Thoracic aorta (tissue), 2 donors: ENCODE data around the gene WDR20. TPM values are rescaled to one million over a fixed set of nuclear protein-coding genes. Genes with fewer than 3 reads are reported as not detected.

ENCODE experiments used
- ATAC-seq: fragments of 150-250 bp; one replicate; pipeline ENCODE4 v1.8.0; 2017; ENCODE audit warnings: low read depth; ENCODE audit not compliant: insufficient number of reproducible peaks, low FRiP score
- DNase-seq: peaks from one replicate; pipeline ENCODE4 v3.0.0-alpha.2; 2020; ENCODE audit warnings: low spot score
- H3K27ac ChIP-seq, 2 donors: fragments of 200-600 bp; sonication (generic); 1 replicate in 1 of 2; 2 replicates in 1 of 2; pipeline ENCODE4 v1.5.1; 2016; ENCODE audit warnings: mild to moderate bottlenecking in 2 of 2, moderate library complexity in 2 of 2
- H3K27me3 ChIP-seq: fragments of 200-600 bp; sonication (generic); replicated peaks from 2 replicates; pipeline ENCODE4 v1.6.0; 2016; ENCODE audit warnings: mild to moderate bottlenecking; ENCODE audit not compliant: insufficient read depth
- H3K36me3 ChIP-seq: fragments of 200-600 bp; sonication (generic); one replicate; pipeline ENCODE4 v1.5.1; 2016
- H3K4me1 ChIP-seq, 2 donors: fragments of 200-600 bp; sonication (generic); 1 replicate in 1 of 2; 2 replicates in 1 of 2; pipeline versions ENCODE4 v1.5.1 to v1.6.0; 2016; ENCODE audit warnings: low read depth in 2 of 2, mild to moderate bottlenecking in 1 of 2; ENCODE audit not compliant: control insufficient read depth in 1 of 2
- H3K4me3 ChIP-seq: fragments of 200-600 bp; sonication (generic); 2 replicates; pipeline ENCODE4 v1.5.1; 2016; ENCODE audit warnings: mild to moderate bottlenecking
- H3K9me3 ChIP-seq: fragments of 200-600 bp; sonication (generic); 2 replicates; pipeline ENCODE4 v1.5.1; 2016
- CTCF ChIP-seq: fragments of 200-600 bp; sonication (generic); IDR thresholded peaks from one replicate; pipeline ENCODE4 v1.5.1; 2019; ENCODE audit warnings: antibody characterized with exemption
- total RNA-seq, 2 donors: library from RNA; depleted of rRNA; stranded (reverse); fragments of >200 nt; gene quantifications; one replicate each; pipeline versions ENCODE4 v1.1.0 to v1.2.3, GENCODE V29; 2016

The WDR20 gene
- total RNA-seq, 2 donors from 2014 or later = 11.0 to 30.0 TPM

GRCh38 chr14:102154121-102154520, 14.4 kb downstream of the WDR20 start:
- H3K27ac ChIP-seq = no peak overlapping the region
- no peaks in the 10 kb centered on the region for H3K27me3 ChIP-seq
- ATAC-seq (no peak), DNase-seq (no peak)
- H3K4me3 ChIP-seq = no peak overlapping the region
- H3K9me3 ChIP-seq = no peaks in the 10 kb centered on the region
- no peak for TF ChIP-seq CTCF
- peaks cover 0 to 9% of the 10 kb centered on the region in 2 donors for H3K4me1 ChIP-seq
- H3K36me3 ChIP-seq = no peaks in the 10 kb centered on the region

- no peak for DNase-seq
- H3K27ac ChIP-seq = no peak overlapping the region
- H3K9me3 ChIP-seq = no peaks in the 10 kb centered on the region
- no peaks in the 10 kb centered on the region for H3K27me3 ChIP-seq
- no peak overlapping the region for H3K4me3 ChIP-seq
- ATAC-seq = no peak
- H3K36me3 ChIP-seq = no peaks in the 10 kb centered on the region
- H3K4me1 ChIP-seq = peaks cover 0 to 9% of the 10 kb centered on the region in 2 donors
- no peak for TF ChIP-seq CTCF
Observed at GRCh38 chr14:102154821-102155549, 15.3 kb downstream of the WDR20 start.

GRCh38 chr14:102157346-102157745, 17.6 kb downstream of the WDR20 start:
- no peak overlapping the region for H3K4me3 ChIP-seq
- H3K27me3 ChIP-seq = no peaks in the 10 kb centered on the region
- DNase-seq (no peak), ATAC-seq (no peak)
- H3K4me1 ChIP-seq = peaks cover 0 to 9% of the 10 kb centered on the region in 2 donors
- no peaks in the 10 kb centered on the region for H3K36me3 ChIP-seq
- no peak overlapping the region for H3K27ac ChIP-seq
- TF ChIP-seq CTCF = no peak
- no peaks in the 10 kb centered on the region for H3K9me3 ChIP-seq

GRCh38 chr14:102158797-102159196, 19.1 kb downstream of the WDR20 start:
- no peaks in the 10 kb centered on the region for H3K36me3 ChIP-seq
- H3K9me3 ChIP-seq = no peaks in the 10 kb centered on the region
- no peak for TF ChIP-seq CTCF
- H3K4me1 ChIP-seq = peaks cover 0 to 9% of the 10 kb centered on the region in 2 donors
- DNase-seq = no peak
- no peak for ATAC-seq
- H3K4me3 ChIP-seq = no peak overlapping the region
- H3K27ac ChIP-seq = no peak overlapping the region
- H3K27me3 ChIP-seq = no peaks in the 10 kb centered on the region

GRCh38 chr14:102159841-102160240, 20.1 kb downstream of the WDR20 start:
- ATAC-seq (no peak), DNase-seq (no peak)
- Histone ChIP-seq H3K9me3 (no peaks in the 10 kb centered on the region), H3K4me3 (no peak overlapping the region), H3K27me3 (no peaks in the 10 kb centered on the region), H3K4me1 (peaks cover 0 to 5% of the 10 kb centered on the region in 2 donors), H3K27ac (no peak overlapping the region), H3K36me3 (no peaks in the 10 kb centered on the region)
- TF ChIP-seq CTCF = no peak
